ENCODE data around the gene ZCCHC24. TPM values are rescaled to one million over a fixed set of nuclear protein-coding genes. Genes with fewer than 3 reads are reported as not detected.

Gene ZCCHC24
- total RNA-seq, 1 donor from 2014 or later = 13.5 TPM

DNA sequence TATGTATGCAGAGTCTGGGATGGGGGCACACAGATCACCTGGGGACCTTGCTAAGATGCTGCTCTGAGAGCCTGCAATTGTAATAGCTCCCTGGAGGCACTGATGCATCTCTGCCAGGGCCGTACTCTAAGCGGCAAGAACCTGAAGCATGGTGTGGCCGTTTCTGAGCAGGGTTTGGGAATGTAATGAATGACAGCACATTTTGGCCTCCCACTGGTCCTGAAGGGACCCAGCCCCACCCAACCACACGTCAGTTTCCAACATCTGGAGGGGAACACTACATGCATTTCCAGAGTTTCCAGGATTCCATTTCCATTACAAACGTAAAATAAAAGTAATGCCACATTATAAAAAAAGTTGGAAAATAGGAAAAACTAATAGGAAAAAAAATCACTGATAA lies 14.0 kb downstream of the ZCCHC24 start:
- peak; percentile 74 for DNase-seq

DNA sequence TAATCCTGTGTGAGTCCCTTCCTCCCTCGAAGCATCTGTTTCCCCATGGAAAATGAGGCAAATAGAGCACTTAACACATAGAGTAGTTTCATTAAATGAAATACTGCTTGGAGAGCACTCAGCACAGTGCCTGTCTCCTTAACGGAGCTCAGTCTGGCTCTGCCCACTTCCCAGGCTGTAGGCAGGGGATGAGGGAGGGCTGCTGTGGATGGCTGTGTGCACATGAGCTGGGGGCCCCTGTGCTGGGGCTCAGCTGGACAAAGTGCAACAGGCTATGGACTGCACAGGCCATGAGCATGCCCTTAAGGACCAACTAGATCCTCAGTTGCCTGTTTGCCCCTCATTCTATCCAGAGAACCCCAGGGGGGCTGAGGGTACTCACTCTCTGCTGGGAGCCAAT lies 14.5 kb downstream of the ZCCHC24 start:
- no peak for DNase-seq

DNA sequence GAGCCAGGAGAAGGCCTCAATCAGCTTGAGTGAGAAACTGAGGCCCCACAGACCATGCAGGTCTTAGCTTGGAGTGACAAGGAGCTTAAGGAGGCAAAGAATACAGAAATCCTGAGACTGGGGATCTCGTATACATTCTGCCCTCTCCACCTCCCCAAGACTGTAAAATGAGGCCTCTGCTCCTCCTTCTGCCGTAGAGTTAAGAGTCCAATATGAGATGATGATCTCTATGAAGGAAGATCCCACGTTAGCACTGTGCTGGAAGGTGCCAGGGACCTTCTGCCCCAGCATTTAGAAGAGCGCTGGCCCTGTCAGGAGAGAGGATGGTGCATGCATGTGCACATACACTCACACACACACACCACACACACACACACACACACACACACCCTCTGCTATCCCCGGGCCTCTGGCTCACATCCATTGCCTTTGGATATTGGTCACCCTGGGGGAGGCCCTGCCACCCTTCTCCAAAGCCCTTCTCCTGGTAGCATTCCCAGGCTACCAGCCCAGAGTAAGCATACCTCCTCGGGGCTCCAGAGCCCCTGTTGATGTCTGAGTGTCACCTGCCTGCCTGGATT lies 15.0 kb downstream of the ZCCHC24 start:
- DNase-seq = no peak

DNA sequence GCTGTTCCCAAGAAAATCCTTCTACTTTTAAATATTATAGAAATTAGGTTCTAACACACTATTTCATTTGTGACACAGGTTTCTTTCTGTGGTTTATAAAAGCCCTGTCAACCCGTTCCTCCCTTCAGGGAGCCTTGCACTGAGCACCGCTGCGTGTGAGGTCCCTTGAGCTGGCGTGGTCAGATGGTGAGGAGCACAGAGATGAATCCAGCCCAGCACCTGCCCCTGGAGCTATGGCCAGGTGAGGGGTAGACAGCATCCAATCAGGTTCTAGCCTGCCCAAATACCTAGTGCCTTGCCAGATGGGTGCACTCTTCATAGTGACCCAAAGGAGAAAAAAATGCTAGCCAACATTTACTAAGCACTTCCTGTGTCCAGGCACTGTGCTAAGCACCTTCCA lies 15.7 kb downstream of the ZCCHC24 start:
- DNase-seq = no peak

DNA sequence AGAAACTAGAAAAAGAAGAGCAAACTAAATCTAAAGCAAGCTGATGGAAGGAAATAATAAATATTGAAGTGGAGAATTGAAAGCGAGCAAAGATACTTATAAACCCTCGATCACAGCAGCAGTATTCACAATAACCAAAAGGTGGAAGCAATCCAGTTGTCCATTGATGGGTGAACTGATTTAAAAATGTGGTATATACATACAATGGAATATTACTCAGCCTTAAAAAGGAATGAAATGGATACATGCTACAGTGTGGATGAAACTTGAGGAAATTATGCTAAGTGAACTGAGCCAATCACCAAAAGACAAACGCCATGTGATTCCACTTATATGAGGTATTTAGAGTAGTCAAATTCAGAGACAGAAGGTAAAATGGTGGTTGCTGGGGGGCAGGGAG lies 17.5 kb downstream of the ZCCHC24 start:
- DNase-seq = no peak

DNA sequence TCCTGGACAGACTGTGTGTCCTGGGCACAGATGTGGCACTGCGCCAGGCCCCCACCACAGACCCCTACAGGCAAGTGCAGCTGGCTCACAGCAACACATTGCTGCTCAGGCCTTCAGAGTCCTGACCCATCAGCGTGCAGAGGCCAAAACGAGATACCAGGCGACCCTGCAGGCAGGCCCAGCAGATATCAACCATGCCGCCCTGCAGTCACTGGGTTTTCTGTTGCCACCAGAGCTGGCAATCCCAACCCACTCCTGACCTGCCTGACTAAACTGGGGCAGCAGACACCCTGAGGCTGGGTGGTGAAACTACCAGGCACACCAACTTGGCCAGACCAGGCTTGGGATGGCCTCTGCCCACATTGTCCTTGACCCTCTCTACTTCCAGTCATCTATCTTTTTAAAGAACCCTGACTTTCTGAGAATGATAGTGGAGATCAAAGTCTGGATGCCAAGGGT lies 20.3 kb downstream of the ZCCHC24 start:
- no peak for DNase-seq

DNA sequence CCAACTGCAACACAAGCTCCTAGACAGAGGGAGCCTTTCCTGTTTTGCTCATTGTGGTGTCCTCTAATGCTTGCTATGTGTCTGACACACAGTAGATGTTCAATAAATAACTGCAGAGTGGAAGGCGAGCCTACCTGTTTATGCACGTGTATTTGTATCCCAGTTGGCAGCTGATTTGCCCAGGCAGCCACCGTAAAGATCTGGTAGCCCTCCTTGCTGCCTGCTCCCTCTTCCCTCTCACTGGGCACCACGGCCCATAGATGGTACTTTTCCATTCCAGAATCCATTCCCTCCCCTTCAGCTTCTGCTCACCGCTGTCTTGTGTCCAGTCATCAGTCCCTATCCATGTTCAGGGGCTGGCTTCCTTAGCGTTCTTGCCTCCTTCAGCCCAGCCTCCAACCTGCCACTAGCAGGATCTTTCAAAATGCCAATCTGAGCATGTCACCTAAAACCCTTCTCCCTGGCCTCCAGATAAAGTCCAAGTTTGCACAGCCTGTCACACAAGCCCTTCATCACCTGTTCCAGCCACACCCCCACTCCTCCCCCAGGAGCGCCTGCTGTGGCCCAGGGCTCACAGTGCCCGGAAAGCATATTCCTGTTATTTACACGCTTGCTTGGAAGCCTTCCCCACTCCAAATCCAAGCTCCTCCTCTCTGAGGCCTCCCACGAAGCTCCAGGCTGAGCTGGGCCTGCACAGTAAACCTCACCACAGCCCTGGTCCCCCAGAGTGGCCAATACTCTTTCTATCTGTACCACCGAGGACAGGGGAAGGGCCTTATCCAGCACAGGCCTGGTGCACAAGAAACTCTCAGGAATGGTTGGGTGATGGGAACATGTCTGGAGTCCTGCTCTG lies 21.0 kb downstream of the ZCCHC24 start:
- no peak for DNase-seq

DNA sequence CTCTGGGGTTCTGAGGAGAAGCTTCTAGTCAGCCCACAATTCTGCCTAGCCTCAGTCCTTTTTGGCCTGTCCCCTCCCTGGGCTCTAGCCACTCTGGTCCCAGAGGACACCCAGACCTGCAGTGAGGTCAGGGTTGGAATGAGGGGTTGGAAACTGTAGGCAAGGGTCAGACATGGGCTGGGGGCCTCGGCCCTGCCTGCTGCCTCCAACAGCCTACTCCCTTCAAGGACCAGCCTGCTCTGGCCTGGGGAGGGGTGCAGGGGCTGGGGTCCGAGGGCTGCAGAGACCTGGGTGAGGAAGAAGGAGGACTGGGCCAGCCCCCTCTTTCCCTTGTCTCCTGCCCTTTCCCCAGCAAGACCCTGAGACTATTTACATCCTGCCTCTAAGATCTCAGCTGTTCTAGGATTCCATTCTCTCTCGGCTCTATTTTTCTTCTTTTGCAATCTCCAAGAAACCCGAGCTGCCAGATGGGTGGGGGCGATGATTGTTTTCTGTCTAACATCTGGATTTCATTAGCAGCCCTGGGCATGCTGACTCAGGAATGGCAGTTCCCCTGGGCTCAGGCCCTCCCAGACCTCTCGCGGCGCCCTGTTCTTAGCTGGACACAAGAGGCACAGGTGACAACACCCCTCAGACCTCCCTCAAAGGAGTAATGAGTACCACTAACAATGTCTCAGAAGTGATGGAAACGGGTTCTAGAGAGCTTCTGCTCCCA lies 23.1 kb downstream of the ZCCHC24 start:
- DNase-seq = peak; percentile 82

DNA sequence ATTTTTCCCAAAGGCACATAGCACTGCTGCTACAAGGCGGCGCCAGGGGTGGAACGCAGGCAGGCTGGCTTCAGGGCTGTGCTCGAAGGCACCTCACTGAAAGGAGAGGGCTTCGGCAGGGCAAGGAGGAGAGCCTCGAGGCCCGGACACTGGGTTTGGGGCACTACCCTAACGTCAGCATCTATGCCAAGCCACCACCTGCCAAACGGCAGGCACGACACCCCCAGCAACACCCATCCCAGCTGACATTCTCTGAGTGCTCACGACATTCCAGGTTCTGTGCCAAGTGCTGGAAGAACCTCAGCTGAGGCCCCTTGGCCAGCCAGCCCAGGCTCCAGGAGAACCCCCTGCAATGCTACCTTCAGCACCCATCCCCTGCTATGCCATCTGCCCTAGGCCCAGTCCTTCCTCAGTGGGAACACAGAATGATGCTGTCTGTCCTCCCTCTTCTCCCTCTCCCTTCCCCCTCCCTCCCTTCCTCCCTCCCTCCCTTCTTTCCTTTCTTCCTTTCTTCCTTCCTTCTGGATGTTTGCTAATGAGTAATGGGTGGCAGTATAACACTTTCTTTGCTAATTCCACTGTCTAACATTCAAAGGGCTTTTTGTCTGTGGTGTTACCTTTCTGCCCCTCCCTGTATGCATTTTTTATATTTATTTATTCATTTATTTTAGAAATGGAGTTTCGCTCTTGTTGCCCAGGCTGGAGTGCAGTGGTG lies 24.3 kb downstream of the ZCCHC24 start:
- no peak for DNase-seq

DNA sequence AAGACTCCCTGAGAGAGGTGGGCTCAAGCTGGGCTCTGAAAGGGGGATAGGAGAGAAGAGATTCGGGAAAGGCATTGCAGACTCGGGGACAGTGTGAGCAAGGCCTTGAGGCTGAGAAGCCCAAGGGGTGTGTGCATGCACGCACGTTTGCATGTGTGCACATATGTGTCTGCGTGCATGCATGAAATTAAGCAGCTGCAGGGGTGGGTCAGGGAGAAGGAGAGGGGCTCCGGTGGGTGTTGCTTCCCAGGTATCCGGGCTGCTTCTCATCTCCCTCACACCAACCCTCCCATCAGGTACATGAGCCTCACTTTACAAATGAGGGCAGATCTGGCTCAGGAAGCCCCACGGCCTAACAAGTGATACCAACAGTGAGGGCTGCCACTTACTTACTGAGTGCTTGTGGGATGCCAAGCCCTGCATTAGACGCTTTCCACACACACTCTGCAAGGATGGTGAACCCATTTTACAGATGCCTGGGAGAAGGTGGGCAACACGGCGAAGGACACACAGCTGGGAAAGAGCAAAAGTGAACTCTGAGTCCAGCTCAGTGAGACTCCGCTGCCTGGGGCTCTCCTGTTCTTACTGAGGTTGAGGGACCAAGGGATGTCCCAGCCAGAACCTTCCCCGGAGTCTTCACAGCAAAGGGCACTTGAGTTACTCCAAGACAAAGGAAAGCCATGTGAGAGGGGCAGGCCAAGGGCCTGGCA lies 26.4 kb downstream of the ZCCHC24 start:
- DNase-seq = no peak

DNA sequence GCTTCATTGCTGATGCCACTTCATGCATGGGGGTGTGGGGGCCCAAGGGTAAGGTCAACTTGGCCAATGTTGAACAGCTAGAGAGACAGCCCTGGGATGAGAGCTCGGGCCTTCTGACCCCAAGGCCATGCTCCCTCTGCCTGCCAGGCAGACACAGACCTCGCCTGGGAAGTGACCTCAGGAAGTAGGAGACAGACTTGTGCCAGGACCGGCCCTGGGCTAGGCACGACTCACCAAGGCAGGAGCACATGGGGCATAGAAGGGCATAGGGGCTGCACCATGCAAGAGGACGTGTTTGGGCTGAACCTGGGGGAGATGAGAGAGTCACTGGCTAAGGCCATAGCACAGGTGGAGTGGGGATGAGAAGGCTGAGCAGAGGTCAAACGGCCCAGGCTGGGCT lies 27.1 kb downstream of the ZCCHC24 start:
- DNase-seq = no peak

DNA sequence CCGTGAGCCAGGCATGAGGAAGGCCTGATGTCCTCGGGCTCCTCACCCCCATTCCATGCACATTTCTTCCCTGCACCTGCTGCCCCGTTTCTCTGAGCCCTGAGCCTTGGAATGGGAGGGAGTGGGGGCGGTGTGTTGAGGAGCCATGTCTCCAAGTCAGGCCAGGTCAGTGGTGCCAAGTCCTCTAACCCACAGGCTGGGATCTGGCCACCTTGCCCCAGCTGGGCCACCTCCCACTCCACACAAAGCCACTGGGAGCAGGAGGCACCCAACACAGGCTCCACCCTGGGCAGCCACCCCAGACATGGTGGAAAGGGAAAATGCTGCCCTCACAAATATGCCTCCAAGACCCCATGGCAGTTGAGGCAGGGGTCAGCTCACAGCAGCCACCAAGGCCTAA lies 27.7 kb downstream of the ZCCHC24 start:
- no peak for DNase-seq

DNA sequence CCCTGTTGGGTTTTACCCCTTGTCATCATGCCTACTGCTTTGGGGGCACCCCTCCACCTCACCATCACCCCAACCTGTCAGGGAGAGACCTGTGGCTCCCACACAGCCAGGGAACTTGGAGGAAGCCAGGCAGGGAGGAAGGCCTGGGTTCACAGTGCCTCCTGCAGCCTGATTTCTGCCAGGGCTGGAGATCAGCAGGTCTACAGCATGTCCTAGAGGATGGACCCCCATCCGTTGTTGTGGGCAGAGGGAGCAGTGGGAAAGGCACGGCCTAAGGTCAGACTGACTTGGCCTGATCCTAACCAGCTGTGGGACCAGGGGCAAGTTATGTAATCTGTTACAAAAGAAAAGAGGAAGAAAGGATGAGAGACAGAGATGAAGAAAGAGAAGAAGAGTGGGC lies 28.2 kb downstream of the ZCCHC24 start:
- DNase-seq = no peak

DNA sequence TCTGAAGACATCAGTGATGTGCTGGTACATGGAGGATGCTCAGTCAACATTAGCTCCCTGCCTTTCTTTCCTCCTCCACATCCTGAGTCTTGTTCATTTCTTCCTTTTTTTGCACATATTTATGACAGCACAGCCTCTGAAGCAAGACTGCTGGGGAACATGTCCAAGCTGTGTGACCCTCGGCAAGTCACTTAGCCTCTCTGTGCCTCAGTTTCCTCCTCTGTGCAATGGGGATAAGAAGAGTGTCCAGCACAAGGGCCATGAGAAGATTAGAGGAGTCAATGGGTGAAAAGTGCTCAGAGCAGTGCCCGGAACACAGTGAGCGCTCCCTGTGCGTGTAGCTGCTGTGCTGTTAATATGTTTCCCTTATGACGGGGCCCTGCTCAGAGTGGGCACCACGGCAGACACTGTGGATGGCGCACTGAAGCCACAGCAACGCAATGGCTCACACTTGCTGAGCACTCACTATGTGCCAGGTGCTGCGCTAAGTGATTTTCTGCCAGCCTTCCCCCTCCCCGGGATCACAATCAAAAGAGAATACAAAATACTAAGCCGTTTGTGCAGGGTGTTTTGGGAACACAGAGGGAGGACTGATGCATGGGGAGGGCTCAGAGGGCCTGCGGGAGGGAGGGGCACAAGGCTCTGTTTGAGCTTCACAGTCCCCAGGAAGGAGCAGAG lies 28.7 kb downstream of the ZCCHC24 start:
- no peak for DNase-seq

DNA sequence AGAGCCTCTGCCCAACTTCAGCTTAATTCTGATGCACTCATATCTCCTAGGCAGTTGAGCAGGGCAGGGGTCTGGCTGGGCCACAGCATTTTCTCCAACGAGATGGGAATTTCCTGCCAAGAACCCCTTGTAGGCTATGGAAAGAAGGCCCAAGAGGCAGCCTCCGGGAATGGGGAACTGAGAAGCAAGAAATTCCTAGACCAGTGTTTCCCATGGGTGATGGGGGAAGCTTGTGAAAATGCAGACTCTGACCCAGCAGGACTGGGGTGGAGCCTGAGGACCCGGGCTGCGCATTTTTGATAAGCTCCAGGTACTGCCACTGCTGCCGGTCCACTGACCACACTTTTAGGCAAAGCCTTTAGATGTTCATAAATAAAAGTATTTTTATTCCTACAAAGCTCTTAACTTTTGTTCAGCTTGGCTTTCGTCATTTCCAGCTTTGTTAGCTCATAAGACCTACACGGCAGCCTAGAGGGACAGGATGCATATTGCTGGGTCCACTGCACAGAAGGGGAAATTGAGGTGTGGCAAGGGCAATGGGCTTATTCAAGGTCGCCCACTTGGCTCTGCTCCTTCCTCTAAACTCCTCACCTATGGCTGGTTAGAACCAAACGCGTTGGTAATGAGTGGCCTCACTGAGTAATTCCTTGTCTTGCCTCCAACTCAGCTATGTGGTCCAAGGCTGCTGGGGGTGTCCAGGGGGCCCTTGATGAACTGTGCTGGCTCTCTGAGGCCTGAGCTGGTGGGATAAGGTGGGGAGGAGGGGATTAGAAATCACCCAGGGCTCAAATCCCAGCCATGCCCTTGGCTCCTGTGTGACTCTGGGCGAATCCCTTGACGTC lies 29.5 kb downstream of the ZCCHC24 start:
- no peak for DNase-seq

DNA sequence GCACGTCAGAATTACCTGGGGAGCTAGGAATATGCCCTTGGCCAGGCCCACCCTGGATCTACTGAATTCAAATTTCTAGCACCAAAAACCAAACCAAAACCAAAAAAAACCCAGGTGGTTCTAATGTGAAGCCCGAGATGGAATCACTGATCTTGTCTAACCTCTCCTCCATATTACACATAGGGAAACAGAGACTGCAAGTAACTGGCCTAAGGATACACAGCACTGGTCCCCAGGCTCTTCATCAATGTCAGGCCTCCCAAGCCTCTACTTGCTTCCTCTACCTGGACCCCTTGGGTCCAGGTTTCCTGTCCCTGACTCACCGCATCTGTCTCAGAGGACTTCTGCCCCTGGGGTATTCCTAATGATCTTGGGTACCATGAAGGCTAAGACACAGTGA lies 30.7 kb downstream of the ZCCHC24 start:
- DNase-seq = no peak

DNA sequence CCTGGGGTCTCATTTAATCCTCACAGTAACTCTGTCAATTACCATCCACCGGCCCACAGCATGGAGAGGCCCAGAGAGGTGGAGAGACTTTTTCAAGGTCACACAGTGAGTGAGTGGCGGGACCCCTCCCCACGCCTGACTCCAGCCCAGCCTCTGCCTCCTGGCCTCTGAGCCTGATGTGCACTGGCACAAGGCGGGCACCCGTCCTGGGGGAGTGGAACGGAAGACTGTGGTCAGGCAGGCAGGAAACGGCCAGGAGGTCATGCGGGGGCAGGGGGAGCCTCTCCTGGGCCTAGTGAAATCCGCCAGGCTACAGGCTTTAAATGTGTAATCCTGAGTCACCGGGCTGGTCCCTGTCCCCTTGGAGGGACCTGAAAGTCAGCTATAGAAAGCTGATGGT lies 32.2 kb downstream of the ZCCHC24 start:
- no peak for DNase-seq

DNA sequence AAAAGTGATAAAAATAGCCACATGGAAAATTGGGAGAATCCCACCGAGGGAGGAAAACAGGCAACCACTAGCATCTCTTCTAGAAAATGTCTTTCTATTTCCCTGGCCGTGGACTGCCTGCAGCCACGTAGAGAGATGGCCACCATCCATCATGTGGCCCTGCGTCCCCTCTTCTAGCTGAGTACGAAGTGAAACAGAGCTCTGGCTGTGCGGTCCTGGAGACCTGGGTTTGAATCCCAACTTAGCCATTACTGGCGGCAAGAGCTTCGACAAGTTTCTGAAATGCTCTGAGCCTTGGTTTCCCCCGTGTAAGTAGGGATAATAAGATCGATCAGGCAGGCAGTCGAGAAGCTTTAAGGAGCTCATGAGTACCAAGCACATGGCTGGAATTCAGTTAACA lies 32.9 kb downstream of the ZCCHC24 start:
- no peak for DNase-seq

DNA sequence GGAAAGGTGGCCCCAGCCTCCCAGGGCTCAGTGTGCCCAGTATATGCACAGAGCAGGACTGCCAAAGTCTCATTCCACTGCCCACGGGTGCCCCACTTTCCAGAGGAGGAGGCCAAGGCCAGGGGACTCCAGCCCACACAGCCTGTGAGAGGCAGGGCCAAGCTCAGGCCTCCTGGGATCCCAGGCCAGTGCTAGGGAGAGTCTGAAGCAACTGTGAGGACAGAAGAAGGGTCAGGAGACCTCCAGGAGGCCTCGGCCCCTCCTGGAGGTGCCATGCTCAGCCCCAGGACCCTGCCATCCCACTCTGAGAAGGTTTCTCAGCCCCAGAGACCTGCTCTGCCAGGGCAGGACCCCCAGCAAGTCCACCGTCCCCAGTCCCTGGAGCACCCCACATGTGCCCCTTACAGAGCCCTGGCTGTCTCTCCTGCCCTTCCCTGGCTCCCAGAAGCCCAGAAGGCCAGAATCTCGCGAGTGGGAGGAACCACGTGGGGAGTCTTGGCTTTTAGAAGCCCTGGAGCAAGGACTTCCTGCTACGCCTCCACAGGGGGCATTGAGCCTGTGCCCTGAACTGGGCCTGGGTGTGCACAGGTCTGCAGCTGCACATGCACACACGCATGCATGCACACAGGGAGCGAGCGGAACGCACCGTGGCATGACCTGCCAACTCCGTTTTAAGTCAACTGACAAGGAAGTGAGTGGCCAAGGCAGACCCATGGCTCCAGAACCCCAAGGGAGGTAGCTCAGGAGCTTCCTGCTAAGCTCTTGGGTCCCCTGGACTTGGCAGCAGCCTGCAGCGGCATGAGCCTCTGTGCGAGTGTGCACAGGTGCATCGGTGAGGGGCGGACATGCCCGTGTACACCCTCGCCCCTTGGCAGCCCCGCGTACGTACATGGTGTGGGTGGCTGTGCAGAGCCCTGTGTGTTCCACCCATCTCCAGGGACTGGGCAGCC lies 33.6 kb downstream of the ZCCHC24 start:
- no peak for DNase-seq
